Astrocyte of the spinal cord (primary cell): Measurements from ENCODE around the gene CASP2.

ENCODE experiments used
- DNase-seq: peaks from one replicate; pipeline ENCODE4 v3.0.0; 2011; ENCODE audit warnings: low read depth, low spot score
- H3K4me3 ChIP-seq: 2 replicates; pipeline ENCODE4 v1.5.1; 2011; ENCODE audit warnings: low read depth, mild to moderate bottlenecking, low read length, moderate library complexity
- CTCF ChIP-seq: IDR thresholded peaks from 2 replicates; pipeline ENCODE4 v1.5.1; 2012; ENCODE audit warnings: low read depth, mild to moderate bottlenecking, low read length, inconsistent platforms
- in situ Hi-C: cut with HindIII; loops from 2 replicates; pipeline ENCODE4 v1.10.0; 2017; ENCODE audit warnings: low sequenced_read_pairs

Gene CASP2

DNA sequence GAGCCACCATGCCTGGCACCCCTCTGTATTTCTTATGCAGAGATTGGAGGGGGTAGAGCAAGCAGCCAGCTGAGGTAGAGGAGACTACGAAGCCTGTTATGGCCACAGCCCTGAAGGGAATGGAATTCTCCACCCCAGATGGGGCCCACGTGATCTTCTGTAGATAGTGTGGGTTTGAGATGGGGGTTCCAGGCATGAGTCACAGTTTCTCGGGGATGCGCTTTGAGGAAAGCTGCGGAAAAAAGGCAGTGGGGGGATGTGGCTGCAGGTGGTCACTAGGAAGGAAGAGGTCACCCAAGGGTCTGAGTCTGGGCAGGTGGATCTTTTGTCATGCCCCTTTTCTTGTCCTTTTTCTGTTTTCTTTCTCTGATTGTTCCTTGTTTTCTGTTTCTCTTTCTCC is 62.9 kb downstream of the CASP2 start:
- H3K4me3 ChIP-seq = no peak overlapping the region
- no peak for DNase-seq
- TF ChIP-seq CTCF = no peak
- in situ Hi-C loops = no loop called here

DNA sequence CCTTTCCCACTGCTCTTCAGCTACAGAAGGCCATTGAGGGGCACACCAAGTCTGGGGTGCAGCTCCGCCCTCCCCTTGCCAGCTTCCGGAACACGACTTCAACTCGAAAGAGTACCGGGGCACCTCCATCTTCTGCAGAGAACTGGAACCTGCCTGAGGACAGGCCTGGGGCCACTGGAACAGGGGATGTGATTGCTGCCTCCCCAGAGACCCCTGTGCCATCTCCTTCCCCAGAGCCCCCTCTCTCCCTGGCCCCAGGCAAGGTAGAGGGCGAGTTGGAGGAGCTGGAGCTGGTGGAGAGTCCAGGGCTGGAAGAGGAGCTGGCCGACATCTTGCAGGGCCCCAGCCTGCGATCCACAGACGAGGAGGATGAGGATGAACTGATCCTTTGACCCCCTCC is 63.4 kb downstream of the CASP2 start:
- in situ Hi-C loops = no loop called here
- TF ChIP-seq CTCF = no peak
- DNase-seq = no peak
- no peak overlapping the region for H3K4me3 ChIP-seq

GRCh38 chr7:143352531-143353002 is 64.4 kb downstream of the CASP2 start:
- TF ChIP-seq CTCF = no peak
- H3K4me3 ChIP-seq = no peak overlapping the region
- in situ Hi-C loops = no loop called here
- no peak for DNase-seq

- in situ Hi-C loops = no loop called here
- no peak overlapping the region for H3K4me3 ChIP-seq
- DNase-seq = no peak
- no peak for TF ChIP-seq CTCF
Measured at GRCh38 chr7:143354376-143354775, 66.2 kb downstream of the CASP2 start.

- no peak overlapping the region for H3K4me3 ChIP-seq
- no peak for DNase-seq
- no peak for TF ChIP-seq CTCF
- in situ Hi-C loops = no loop called here
Measured at GRCh38 chr7:143354965-143355364, 66.8 kb downstream of the CASP2 start.

GRCh38 chr7:143355450-143356385 is 67.6 kb downstream of the CASP2 start:
- in situ Hi-C loops = no loop called here
- no peak for TF ChIP-seq CTCF
- no peak overlapping the region for H3K4me3 ChIP-seq
- DNase-seq = peak; percentile 74
